Measurements from ENCODE around the gene CDC25C. TPM values are rescaled to one million over a fixed set of nuclear protein-coding genes. Genes with fewer than 3 reads are reported as not detected.
A peak's percentile ranks its signal among the peaks of the same experiment; 100 is the strongest.

The CDC25C gene
- total RNA-seq, result not detected

- Histone ChIP-seq H3K27me3 (no peaks in the 10 kb centered on the region), H3K27ac (no peak within 1 kb of the TSS), H3K4me1 (peaks cover 0 to 3% of the 10 kb centered on the region in 2 donors), H3K9me3 (no peaks in the 10 kb centered on the region), H3K36me3 (no peaks in the 10 kb centered on the region), H3K4me3 (peak within 1 kb of the TSS; percentile 47 to 65)
- TF ChIP-seq, protein P1, sequence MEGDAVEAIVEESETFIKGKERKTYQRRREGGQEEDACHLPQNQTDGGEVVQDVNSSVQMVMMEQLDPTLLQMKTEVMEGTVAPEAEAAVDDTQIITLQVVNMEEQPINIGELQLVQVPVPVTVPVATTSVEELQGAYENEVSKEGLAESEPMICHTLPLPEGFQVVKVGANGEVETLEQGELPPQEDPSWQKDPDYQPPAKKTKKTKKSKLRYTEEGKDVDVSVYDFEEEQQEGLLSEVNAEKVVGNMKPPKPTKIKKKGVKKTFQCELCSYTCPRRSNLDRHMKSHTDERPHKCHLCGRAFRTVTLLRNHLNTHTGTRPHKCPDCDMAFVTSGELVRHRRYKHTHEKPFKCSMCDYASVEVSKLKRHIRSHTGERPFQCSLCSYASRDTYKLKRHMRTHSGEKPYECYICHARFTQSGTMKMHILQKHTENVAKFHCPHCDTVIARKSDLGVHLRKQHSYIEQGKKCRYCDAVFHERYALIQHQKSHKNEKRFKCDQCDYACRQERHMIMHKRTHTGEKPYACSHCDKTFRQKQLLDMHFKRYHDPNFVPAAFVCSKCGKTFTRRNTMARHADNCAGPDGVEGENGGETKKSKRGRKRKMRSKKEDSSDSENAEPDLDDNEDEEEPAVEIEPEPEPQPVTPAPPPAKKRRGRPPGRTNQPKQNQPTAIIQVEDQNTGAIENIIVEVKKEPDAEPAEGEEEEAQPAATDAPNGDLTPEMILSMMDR (IDR thresholded peaks at IDR 0.05), result no peak
- DNase-seq (ENCODE audit: low spot score in 2 of 2), result peak; percentile 98 to 99
- intact Hi-C loops (cut with DNase I), result loop anchor here (2.0 to 10.0 kb wide), 3 partner anchors 154 to 707 kb away; partner anchors contain the start of genes BRD8, FAM13B and KIF20A
These were observed at the start of gene CDC25C for GRCh38 chr5:138331449-138332368. Gene CDC25C (minus strand): TSS chr5:138331804. CDS start chr5:138331180, 624 bp downstream.

- Histone ChIP-seq H3K4me1 (peaks cover 0 to 8% of the 10 kb centered on the region in 2 donors), H3K27ac (no peak overlapping the region), H3K27me3 (no peaks in the 10 kb centered on the region), H3K9me3 (no peaks in the 10 kb centered on the region), H3K36me3 (peaks cover 44 to 45% of the 10 kb centered on the region in 2 donors), H3K4me3 (no peak overlapping the region)
- no peak for DNase-seq (ENCODE audit: low spot score in 2 of 2)
- intact Hi-C loops (cut with DNase I), result no loop called here
- TF ChIP-seq, protein P1 (IDR thresholded peaks at IDR 0.05), result no peak
These were observed 41.0 kb upstream of the CDC25C start for GRCh38 chr5:138372653-138373052.

DNA sequence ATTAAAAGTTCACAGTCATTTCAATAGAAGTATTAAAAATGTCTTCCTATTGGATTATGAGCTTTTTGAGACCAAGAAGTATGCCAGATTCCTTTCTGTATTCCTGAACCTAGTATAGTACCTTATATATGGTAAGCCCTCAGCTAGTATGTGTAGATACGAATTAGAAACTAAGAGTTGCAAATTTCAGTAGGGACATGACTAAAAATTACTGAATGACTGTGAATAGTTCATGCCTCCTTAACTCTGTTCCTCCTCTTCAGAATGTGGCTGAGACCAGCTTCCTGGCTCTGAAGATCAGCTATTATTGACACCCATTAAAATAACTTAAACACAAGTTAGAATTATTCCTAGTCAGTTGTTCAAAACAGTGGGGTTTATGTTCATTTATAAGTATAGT, 40.6 kb upstream of the CDC25C start:
- intact Hi-C loops (cut with DNase I), result no loop called here
- Histone ChIP-seq H3K9me3 (no peaks in the 10 kb centered on the region), H3K4me3 (no peak overlapping the region), H3K36me3 (peaks cover 40 to 41% of the 10 kb centered on the region in 2 donors), H3K4me1 (peaks cover 0 to 8% of the 10 kb centered on the region in 2 donors), H3K27ac (no peak overlapping the region), H3K27me3 (no peaks in the 10 kb centered on the region)
- DNase-seq (ENCODE audit: low spot score in 2 of 2), result no peak
- TF ChIP-seq, protein P1 (IDR thresholded peaks at IDR 0.05), result no peak

GRCh38 chr5:138371454-138371853, 39.9 kb upstream of the CDC25C start:
- TF ChIP-seq, protein P1 (IDR thresholded peaks at IDR 0.05), result no peak
- Histone ChIP-seq H3K27me3 (no peaks in the 10 kb centered on the region), H3K9me3 (no peaks in the 10 kb centered on the region), H3K4me1 (peaks cover 0 to 14% of the 10 kb centered on the region in 2 donors), H3K4me3 (no peak overlapping the region), H3K27ac (no peak overlapping the region), H3K36me3 (peaks cover 34% of the 10 kb centered on the region in 2 donors)
- intact Hi-C loops (cut with DNase I), result no loop called here
- DNase-seq (ENCODE audit: low spot score in 2 of 2), result no peak

- Histone ChIP-seq H3K4me1 (peaks cover 0 to 15% of the 10 kb centered on the region in 2 donors), H3K27me3 (no peaks in the 10 kb centered on the region), H3K27ac (no peak overlapping the region), H3K9me3 (no peaks in the 10 kb centered on the region), H3K36me3 (peaks cover 25 to 26% of the 10 kb centered on the region in 2 donors), H3K4me3 (no peak overlapping the region)
- TF ChIP-seq, protein P1 (IDR thresholded peaks at IDR 0.05), result no peak
- intact Hi-C loops (cut with DNase I), result no loop called here
- no peak for DNase-seq (ENCODE audit: low spot score in 2 of 2)
These were observed 38.9 kb upstream of the CDC25C start for GRCh38 chr5:138370537-138370936.
